Brain microvascular endothelial cell (primary cell): ENCODE data around the gene OXGR1.
A peak's percentile ranks its signal among the peaks of the same experiment; 100 is the strongest.

ENCODE experiments used
- DNase-seq: peaks from one replicate; pipeline ENCODE4 v3.0.0-alpha.2; 2020
- H3K27ac ChIP-seq: fragments of 250-450 bp; sonication (Bioruptor Pico); 2 replicates; pipeline ENCODE4 v1.5.1; 2020; ENCODE audit warnings: mild to moderate bottlenecking, moderate library complexity
- H3K27me3 ChIP-seq: fragments of 250-450 bp; sonication (Bioruptor Pico); replicated peaks from 2 replicates; pipeline ENCODE4 v1.5.1; 2020; ENCODE audit warnings: mild to moderate bottlenecking
- H3K36me3 ChIP-seq: fragments of 250-450 bp; sonication (Bioruptor Pico); replicated peaks from 2 replicates; pipeline ENCODE4 v1.5.1; 2020; ENCODE audit warnings: mild to moderate bottlenecking
- H3K4me3 ChIP-seq: 2 replicates; pipeline ENCODE4 v1.5.1; 2011; ENCODE audit warnings: low read depth, mild to moderate bottlenecking, control low read depth, low read length, moderate library complexity
- CTCF ChIP-seq: IDR thresholded peaks from 2 replicates; pipeline ENCODE4 v1.5.1; 2011; ENCODE audit warnings: low read depth, mild to moderate bottlenecking, moderate library complexity, low read length, control low read depth, inconsistent platforms; ENCODE audit errors: missing control alignments
- in situ Hi-C: cut with HindIII; loops from 2 replicates; pipeline ENCODE4 v1.10.0; 2017; ENCODE audit warnings: low sequenced_read_pairs, low pct_ligation_motif_present

OXGR1 gene

GRCh38 chr13:96996886-96997285 lies 2.6 kb upstream of the OXGR1 start:
- in situ Hi-C loops, result no loop called here
- no peak for TF ChIP-seq CTCF
- Histone ChIP-seq H3K4me3 (no peak overlapping the region), H3K27ac (no peak overlapping the region), H3K36me3 (no peaks in the 10 kb centered on the region), H3K27me3 (peaks cover 9% of the 10 kb centered on the region)
- no peak for DNase-seq

DNA sequence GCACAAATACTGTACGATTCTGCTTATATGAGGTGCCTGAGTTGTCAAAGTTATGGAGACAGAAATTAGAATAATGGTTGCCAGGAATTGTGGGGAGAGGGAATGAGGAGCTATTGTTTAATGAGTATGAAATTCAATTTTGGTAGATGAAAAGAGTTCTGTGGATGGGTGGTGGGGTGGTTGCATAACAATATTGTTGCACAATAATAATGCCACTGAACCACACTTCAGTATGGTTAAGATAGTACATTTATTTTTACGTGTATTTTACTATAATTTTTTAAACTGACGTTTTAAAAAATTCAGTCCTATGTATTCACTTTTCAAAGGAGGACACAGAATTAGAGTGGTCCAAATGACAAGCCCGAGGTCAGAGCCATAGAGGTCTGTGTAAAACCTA lies 1.8 kb upstream of the OXGR1 start:
- TF ChIP-seq CTCF, result no peak
- H3K4me3 ChIP-seq, result no peak overlapping the region
- H3K27ac ChIP-seq, result no peak overlapping the region
- DNase-seq, result no peak
- no peaks in the 10 kb centered on the region for H3K36me3 ChIP-seq
- H3K27me3 ChIP-seq, result peaks cover 9% of the 10 kb centered on the region
- in situ Hi-C loops, result no loop called here

GRCh38 chr13:96994858-96995243 lies 575 bp upstream of the OXGR1 start:
- in situ Hi-C loops, result no loop called here
- Histone ChIP-seq H3K4me3 (no peak overlapping the region), H3K27ac (no peak overlapping the region), H3K36me3 (no peaks in the 10 kb centered on the region), H3K27me3 (peaks cover 9% of the 10 kb centered on the region)
- DNase-seq, result no peak
- TF ChIP-seq CTCF, result no peak

DNA sequence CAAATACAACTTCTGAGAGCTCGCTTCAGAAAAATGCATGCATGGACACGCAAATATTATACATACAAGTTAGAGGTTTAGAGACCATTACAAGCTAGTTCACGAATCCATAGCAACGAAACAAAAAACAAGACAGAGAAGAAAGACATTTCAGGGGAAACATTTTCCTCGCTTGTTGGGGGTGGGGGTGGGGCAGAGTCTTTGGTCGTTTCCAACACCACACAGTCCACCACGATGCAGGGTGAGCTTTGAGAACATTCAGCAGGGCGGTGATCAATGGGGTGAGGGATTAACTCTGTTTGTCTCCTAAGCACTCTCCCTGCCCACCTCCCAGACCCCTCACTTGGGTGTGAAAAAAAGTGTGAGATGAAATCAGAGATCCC lies 651 bp downstream of the OXGR1 start:
- no peak for DNase-seq
- Histone ChIP-seq H3K27me3 (peaks cover 9% of the 10 kb centered on the region), H3K4me3 (peak overlapping the region; percentile 47), H3K27ac (no peak overlapping the region), H3K36me3 (no peaks in the 10 kb centered on the region)
- TF ChIP-seq CTCF, result no peak
- in situ Hi-C loops, result no loop called here

- no peak overlapping the region for H3K27ac ChIP-seq
- H3K27me3 ChIP-seq, result peaks cover 9% of the 10 kb centered on the region
- no peak overlapping the region for H3K4me3 ChIP-seq
- in situ Hi-C loops, result no loop called here
- no peak for DNase-seq
- no peak for TF ChIP-seq CTCF
- H3K36me3 ChIP-seq, result no peaks in the 10 kb centered on the region
Observed at GRCh38 chr13:96992633-96993032, 1.6 kb downstream of the OXGR1 start.

GRCh38 chr13:96991072-96991471 lies 3.2 kb downstream of the OXGR1 start:
- no peak overlapping the region for H3K27ac ChIP-seq
- no peak overlapping the region for H3K4me3 ChIP-seq
- no peak for TF ChIP-seq CTCF
- DNase-seq, result no peak
- no peaks in the 10 kb centered on the region for H3K36me3 ChIP-seq
- peaks cover 9% of the 10 kb centered on the region for H3K27me3 ChIP-seq
- in situ Hi-C loops, result no loop called here
